ENCODE data around the gene TMEM51.

TMEM51 gene

DNA sequence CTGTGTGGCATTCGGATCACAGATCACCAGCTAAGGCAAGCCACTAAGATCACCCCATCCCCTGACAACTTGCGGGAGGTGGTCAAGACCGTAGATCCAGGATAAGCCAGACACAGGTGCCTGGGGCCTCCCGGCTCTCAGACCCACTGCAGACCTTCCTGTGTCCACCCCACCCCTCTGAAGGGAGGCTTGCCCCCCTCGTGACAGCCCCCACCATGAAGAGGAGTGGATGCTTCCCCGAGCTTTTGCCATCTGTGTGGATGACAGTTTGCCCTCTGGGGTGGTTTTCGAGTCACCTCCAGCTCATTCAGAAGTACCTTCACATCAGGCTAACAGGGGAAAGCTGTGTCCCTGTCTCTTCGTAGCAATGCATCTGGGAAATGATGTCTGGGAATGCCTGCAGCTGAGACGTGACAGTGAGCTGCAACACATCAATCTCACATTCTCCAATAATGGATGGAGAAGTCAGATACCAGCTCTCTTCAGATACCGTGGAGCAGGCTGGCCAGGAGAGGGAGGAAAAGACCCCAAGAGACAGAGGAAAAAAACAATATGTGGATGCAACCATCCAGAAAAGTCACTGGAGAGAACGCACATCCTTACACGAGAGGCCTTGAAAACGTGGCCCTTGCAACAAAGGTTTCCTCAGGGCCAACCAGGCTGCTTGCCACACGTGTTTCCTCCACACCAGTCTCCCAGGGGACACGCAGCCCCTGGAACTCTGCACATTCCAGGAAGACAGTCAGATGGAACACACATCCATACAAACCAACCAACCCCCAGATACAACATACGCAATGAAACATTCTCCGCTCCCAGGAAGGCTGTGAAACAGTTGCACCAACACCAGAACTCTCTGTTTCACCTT is 73.1 kb downstream of the TMEM51 start:
- H3K9me3 ChIP-seq (ENCODE audit: control insufficient read depth, insufficient read depth, low read length), result no peaks in the 10 kb centered on the region
- no peaks in the 10 kb centered on the region for H3K27me3 ChIP-seq (ENCODE audit: control insufficient read depth, insufficient read depth, low read length)
- H3K27ac ChIP-seq (ENCODE audit: low read length), result no peak overlapping the region
- no peaks in the 10 kb centered on the region for H3K4me1 ChIP-seq (ENCODE audit: control insufficient read depth, insufficient read depth, low read length)
- no CpG with 5 or more reads among the region's 17 CpGs for WGBS (ENCODE audit: insufficient coverage, insufficient read length)
- DNase-seq (ENCODE audit: low read depth, low spot score), result no peak
- H3K4me3 ChIP-seq (ENCODE audit: low read length), result no peak overlapping the region
- no peaks in the 10 kb centered on the region for H3K36me3 ChIP-seq (ENCODE audit: control insufficient read depth, insufficient read depth, low read length)

DNA sequence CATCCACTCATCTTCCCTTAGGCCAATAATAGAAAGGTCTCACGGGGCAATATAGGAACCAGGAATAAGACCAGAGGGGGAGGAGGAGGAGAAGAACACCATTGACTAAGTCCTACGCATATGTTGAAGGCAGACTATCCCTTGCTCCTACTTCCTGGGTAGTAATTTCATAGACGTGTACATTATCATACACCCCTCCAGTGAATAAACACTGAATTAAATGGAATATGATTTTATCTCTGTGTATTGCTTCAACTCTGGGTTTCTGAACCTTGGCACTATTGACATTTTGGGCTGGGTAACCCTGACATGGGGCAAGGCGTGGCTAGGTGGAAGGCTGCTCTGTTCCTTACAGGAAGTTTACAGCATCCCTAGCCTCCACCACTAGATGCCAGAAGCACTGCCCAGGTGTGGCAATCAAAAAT is 76.2 kb downstream of the TMEM51 start:
- WGBS (ENCODE audit: insufficient coverage, insufficient read length), result no CpG with 5 or more reads among the region's 4 CpGs
- Histone ChIP-seq H3K4me1 (ENCODE audit: control insufficient read depth, insufficient read depth, low read length) (no peaks in the 10 kb centered on the region), H3K4me3 (ENCODE audit: low read length) (no peak overlapping the region), H3K27ac (ENCODE audit: low read length) (no peak overlapping the region), H3K9me3 (ENCODE audit: control insufficient read depth, insufficient read depth, low read length) (no peaks in the 10 kb centered on the region), H3K27me3 (ENCODE audit: control insufficient read depth, insufficient read depth, low read length) (no peaks in the 10 kb centered on the region), H3K36me3 (ENCODE audit: control insufficient read depth, insufficient read depth, low read length) (no peaks in the 10 kb centered on the region)
- no peak for DNase-seq (ENCODE audit: low read depth, low spot score)

DNA sequence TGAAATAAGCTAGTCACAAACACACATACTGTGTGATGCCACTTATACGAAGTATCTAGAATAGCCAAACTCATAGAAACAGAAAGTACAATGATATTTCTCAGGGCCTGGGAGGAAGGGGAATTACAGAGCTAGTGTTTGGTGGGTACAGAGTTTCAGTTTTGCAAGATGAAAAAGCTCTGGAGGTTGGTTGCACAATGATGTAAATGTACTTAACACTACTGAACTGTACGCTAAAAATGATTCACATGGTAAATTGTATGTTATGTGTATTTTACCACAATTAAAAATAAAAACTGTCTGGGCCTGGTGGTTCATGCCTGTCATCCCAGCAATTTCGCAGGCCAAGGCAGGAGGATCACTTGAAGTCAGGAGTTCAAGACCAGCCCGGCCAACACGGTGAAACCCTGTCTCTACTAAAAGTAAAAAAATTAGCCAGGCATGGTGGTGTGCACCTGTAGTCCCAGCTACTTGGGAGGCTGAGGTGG is 78.2 kb downstream of the TMEM51 start:
- no peak overlapping the region for H3K27ac ChIP-seq (ENCODE audit: low read length)
- no peaks in the 10 kb centered on the region for H3K36me3 ChIP-seq (ENCODE audit: control insufficient read depth, insufficient read depth, low read length)
- H3K4me3 ChIP-seq (ENCODE audit: low read length), result no peak overlapping the region
- no peaks in the 10 kb centered on the region for H3K27me3 ChIP-seq (ENCODE audit: control insufficient read depth, insufficient read depth, low read length)
- no peak for DNase-seq (ENCODE audit: low read depth, low spot score)
- H3K4me1 ChIP-seq (ENCODE audit: control insufficient read depth, insufficient read depth, low read length), result no peaks in the 10 kb centered on the region
- H3K9me3 ChIP-seq (ENCODE audit: control insufficient read depth, insufficient read depth, low read length), result no peaks in the 10 kb centered on the region
- WGBS (ENCODE audit: insufficient coverage, insufficient read length), result no CpG with 5 or more reads among the region's 5 CpGs

- H3K27me3 ChIP-seq (ENCODE audit: control insufficient read depth, insufficient read depth, low read length), result no peaks in the 10 kb centered on the region
- H3K9me3 ChIP-seq (ENCODE audit: control insufficient read depth, insufficient read depth, low read length), result no peaks in the 10 kb centered on the region
- H3K27ac ChIP-seq (ENCODE audit: low read length), result no peak overlapping the region
- H3K4me3 ChIP-seq (ENCODE audit: low read length), result no peak overlapping the region
- H3K36me3 ChIP-seq (ENCODE audit: control insufficient read depth, insufficient read depth, low read length), result no peaks in the 10 kb centered on the region
- no peak for DNase-seq (ENCODE audit: low read depth, low spot score)
- H3K4me1 ChIP-seq (ENCODE audit: control insufficient read depth, insufficient read depth, low read length), result no peaks in the 10 kb centered on the region
These were observed 80.1 kb downstream of the TMEM51 start for GRCh38 chr1:15233689-15234088.

DNA sequence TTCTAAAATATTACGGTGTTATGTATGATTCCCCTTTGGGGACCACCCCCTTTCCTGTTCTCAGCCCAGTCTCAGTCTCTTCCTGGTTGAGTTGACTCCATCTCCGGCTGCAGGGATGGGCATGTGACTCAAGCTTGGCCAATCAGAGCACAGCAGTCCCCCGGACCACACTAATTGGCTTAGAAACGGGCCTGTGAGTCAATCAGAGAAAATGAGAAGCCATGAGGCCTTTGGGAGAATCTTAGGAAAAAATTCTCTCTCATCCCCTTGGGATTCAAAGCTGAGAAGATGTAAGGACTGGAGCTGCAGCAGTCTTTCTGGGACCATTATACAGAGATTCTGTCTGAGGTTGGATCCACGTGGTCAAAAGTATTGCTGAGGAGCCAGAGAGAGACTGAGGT is 82.8 kb downstream of the TMEM51 start:
- H3K4me3 ChIP-seq (ENCODE audit: low read length), result no peak overlapping the region
- WGBS (ENCODE audit: insufficient coverage, insufficient read length), result no CpG with 5 or more reads among the region's 5 CpGs
- H3K36me3 ChIP-seq (ENCODE audit: control insufficient read depth, insufficient read depth, low read length), result no peaks in the 10 kb centered on the region
- no peaks in the 10 kb centered on the region for H3K4me1 ChIP-seq (ENCODE audit: control insufficient read depth, insufficient read depth, low read length)
- no peak overlapping the region for H3K27ac ChIP-seq (ENCODE audit: low read length)
- no peak for DNase-seq (ENCODE audit: low read depth, low spot score)
- no peaks in the 10 kb centered on the region for H3K9me3 ChIP-seq (ENCODE audit: control insufficient read depth, insufficient read depth, low read length)
- H3K27me3 ChIP-seq (ENCODE audit: control insufficient read depth, insufficient read depth, low read length), result no peaks in the 10 kb centered on the region

- no peaks in the 10 kb centered on the region for H3K27me3 ChIP-seq (ENCODE audit: control insufficient read depth, insufficient read depth, low read length)
- no CpG with 5 or more reads among the region's 9 CpGs for WGBS (ENCODE audit: insufficient coverage, insufficient read length)
- no peak for DNase-seq (ENCODE audit: low read depth, low spot score)
- H3K4me3 ChIP-seq (ENCODE audit: low read length), result no peak overlapping the region
- no peaks in the 10 kb centered on the region for H3K36me3 ChIP-seq (ENCODE audit: control insufficient read depth, insufficient read depth, low read length)
- H3K9me3 ChIP-seq (ENCODE audit: control insufficient read depth, insufficient read depth, low read length), result no peaks in the 10 kb centered on the region
- no peaks in the 10 kb centered on the region for H3K4me1 ChIP-seq (ENCODE audit: control insufficient read depth, insufficient read depth, low read length)
- no peak overlapping the region for H3K27ac ChIP-seq (ENCODE audit: low read length)
These were observed 83.2 kb downstream of the TMEM51 start for GRCh38 chr1:15236746-15237145.

GRCh38 chr1:15238789-15239188 is 85.2 kb downstream of the TMEM51 start:
- no peak overlapping the region for H3K4me3 ChIP-seq (ENCODE audit: low read length)
- no CpG with 5 or more reads among the region's 1 CpG for WGBS (ENCODE audit: insufficient coverage, insufficient read length)
- no peaks in the 10 kb centered on the region for H3K9me3 ChIP-seq (ENCODE audit: control insufficient read depth, insufficient read depth, low read length)
- no peaks in the 10 kb centered on the region for H3K27me3 ChIP-seq (ENCODE audit: control insufficient read depth, insufficient read depth, low read length)
- DNase-seq (ENCODE audit: low read depth, low spot score), result no peak
- H3K36me3 ChIP-seq (ENCODE audit: control insufficient read depth, insufficient read depth, low read length), result no peaks in the 10 kb centered on the region
- no peaks in the 10 kb centered on the region for H3K4me1 ChIP-seq (ENCODE audit: control insufficient read depth, insufficient read depth, low read length)
- H3K27ac ChIP-seq (ENCODE audit: low read length), result no peak overlapping the region

GRCh38 chr1:15242766-15243165 is 89.2 kb downstream of the TMEM51 start:
- Histone ChIP-seq H3K27me3 (ENCODE audit: control insufficient read depth, insufficient read depth, low read length) (no peaks in the 10 kb centered on the region), H3K27ac (ENCODE audit: low read length) (no peak overlapping the region), H3K4me1 (ENCODE audit: control insufficient read depth, insufficient read depth, low read length) (no peaks in the 10 kb centered on the region), H3K36me3 (ENCODE audit: control insufficient read depth, insufficient read depth, low read length) (no peaks in the 10 kb centered on the region), H3K4me3 (ENCODE audit: low read length) (no peak overlapping the region), H3K9me3 (ENCODE audit: control insufficient read depth, insufficient read depth, low read length) (no peaks in the 10 kb centered on the region)
- no peak for DNase-seq (ENCODE audit: low read depth, low spot score)
- no CpG with 5 or more reads among the region's 7 CpGs for WGBS (ENCODE audit: insufficient coverage, insufficient read length)

GRCh38 chr1:15243275-15244043 is 89.9 kb downstream of the TMEM51 start:
- no peak overlapping the region for H3K4me3 ChIP-seq (ENCODE audit: low read length)
- no peaks in the 10 kb centered on the region for H3K27me3 ChIP-seq (ENCODE audit: control insufficient read depth, insufficient read depth, low read length)
- H3K4me1 ChIP-seq (ENCODE audit: control insufficient read depth, insufficient read depth, low read length), result no peaks in the 10 kb centered on the region
- DNase-seq (ENCODE audit: low read depth, low spot score), result no peak
- no CpG with 5 or more reads among the region's 10 CpGs for WGBS (ENCODE audit: insufficient coverage, insufficient read length)
- no peaks in the 10 kb centered on the region for H3K9me3 ChIP-seq (ENCODE audit: control insufficient read depth, insufficient read depth, low read length)
- no peak overlapping the region for H3K27ac ChIP-seq (ENCODE audit: low read length)
- H3K36me3 ChIP-seq (ENCODE audit: control insufficient read depth, insufficient read depth, low read length), result no peaks in the 10 kb centered on the region

DNA sequence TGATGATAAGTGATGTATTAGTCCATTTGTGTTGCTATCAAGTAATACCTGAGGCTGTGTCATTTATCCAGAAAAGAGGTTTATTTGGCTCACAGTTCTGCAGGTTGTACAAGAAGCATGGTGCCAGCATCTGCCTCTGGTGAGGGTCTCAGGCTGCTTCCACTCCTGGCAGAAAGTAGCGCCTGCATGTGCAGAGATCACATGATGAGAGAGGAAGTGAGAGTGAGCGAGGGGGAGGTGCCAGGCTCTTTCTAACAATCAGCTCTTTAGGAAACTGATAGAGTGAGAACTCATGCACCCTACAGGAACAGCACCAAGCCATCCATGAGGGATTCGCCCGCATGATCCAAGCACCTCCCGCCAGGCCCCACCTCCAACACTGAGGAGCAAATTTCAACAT is 91.3 kb downstream of the TMEM51 start:
- Histone ChIP-seq H3K27me3 (ENCODE audit: control insufficient read depth, insufficient read depth, low read length) (no peaks in the 10 kb centered on the region), H3K36me3 (ENCODE audit: control insufficient read depth, insufficient read depth, low read length) (no peaks in the 10 kb centered on the region), H3K4me3 (ENCODE audit: low read length) (no peak overlapping the region), H3K4me1 (ENCODE audit: control insufficient read depth, insufficient read depth, low read length) (no peaks in the 10 kb centered on the region), H3K9me3 (ENCODE audit: control insufficient read depth, insufficient read depth, low read length) (no peaks in the 10 kb centered on the region), H3K27ac (ENCODE audit: low read length) (no peak overlapping the region)
- no peak for DNase-seq (ENCODE audit: low read depth, low spot score)
- no CpG with 5 or more reads among the region's 5 CpGs for WGBS (ENCODE audit: insufficient coverage, insufficient read length)

Data from iPS DF 6.9 (cell line).